Measurements from ENCODE around the gene NINJ1.

GRCh38 chr9:93097511-93098201 is 36.4 kb downstream of the NINJ1 start:
- TF ChIP-seq CTCF (IDR thresholded peaks at IDR 0.05) (no peak), EZH2 (IDR thresholded peaks at IDR 0.05; ENCODE audit: borderline replicate concordance, insufficient read depth, low read depth, low read length, poor library complexity, severe bottlenecking) (no peak)
